HepG2 (cell line): ENCODE results near the gene UNC79. TPM values are rescaled to one million over a fixed set of nuclear protein-coding genes. Genes with fewer than 3 reads are reported as not detected.

ENCODE experiments used
- ATAC-seq: fragments of 200-7000 bp; cut with Tn5 transposase; 3 replicates; pipeline ENCODE4 v1.9.1; 2020; ENCODE audit warnings: mild to moderate bottlenecking, moderate library complexity
- BruUV-seq: library from RNA; stranded (reverse); fragments of 400-500 nt; replicated peaks from 2 replicates; lab custom pipeline; 2021; lab: Mats Ljungman, UMichigan
- CTCF ChIA-PET: fragments of 300-600 bp; formaldehyde crosslinking; extraction: SDS; loops from one replicate; lab custom pipeline; 2021; ENCODE audit warnings: low total read pairs, inconsistent platforms, low intra/inter-chr PET ratio; lab: Yijun Ruan, JAX
- POLR2A ChIA-PET: fragments of 350-600 bp; sonication (Branson Sonifier 250); formaldehyde crosslinking; loops from one replicate; lab custom pipeline; 2020; ENCODE audit warnings: antibody characterized with exemption, inconsistent platforms; lab: Yijun Ruan, JAX
- DNase-seq: peaks from one replicate; pipeline ENCODE4 v3.0.0-alpha.2; 2015; ENCODE audit warnings: low spot score
- FAIRE-seq: peaks from 3 replicates; lab custom pipeline; 2011; peaks lifted over from hg19 to GRCh38; lab: Jason Lieb, UNC
- H2AFZ ChIP-seq: one replicate; pipeline ENCODE4 v1.6.1; 2011; ENCODE audit warnings: low read length, inconsistent platforms
- H3K27ac ChIP-seq: fragments of 300-600 bp; 3 replicates; pipeline ENCODE4 v1.8.0; 2011; ENCODE audit warnings: mixed run types, mild to moderate bottlenecking, mixed read lengths, low read length, inconsistent platforms; ENCODE audit not compliant: insufficient read depth; ENCODE audit errors: extremely low read length
- H3K27me3 ChIP-seq, 2 experiments: fragments of 200-600 bp in 1 of 2; 2 replicates in 1 of 2; 3 replicates in 1 of 2; pipeline versions ENCODE4 v1.6.0 to v1.8.0; 2011; ENCODE audit warnings: low read length in 2 of 2, mild to moderate bottlenecking in 2 of 2, moderate library complexity in 2 of 2, inconsistent platforms in 1 of 2; ENCODE audit not compliant: insufficient read depth in 2 of 2, control insufficient read depth in 1 of 2
- H3K36me3 ChIP-seq, 2 experiments: fragments of 200-600 bp in 1 of 2; replicated peaks in 1 of 2; 2 replicates in 1 of 2; 3 replicates in 1 of 2; pipeline versions ENCODE4 v1.5.1 to v1.8.0; 2011; ENCODE audit warnings: low read length in 2 of 2, inconsistent platforms in 1 of 2; ENCODE audit not compliant: insufficient read depth in 2 of 2, control insufficient read depth in 1 of 2
- H3K4me1 ChIP-seq: 2 replicates; pipeline ENCODE4 v1.5.1; 2012; ENCODE audit warnings: low read length, inconsistent platforms; ENCODE audit not compliant: insufficient read depth
- H3K4me2 ChIP-seq: 2 replicates; pipeline ENCODE4 v1.6.0; 2011; ENCODE audit warnings: low read depth, low read length, inconsistent platforms
- H3K4me3 ChIP-seq, 3 experiments: fragments of 200-600 bp in 1 of 3; sonication (generic), shearing (Covaris generic) in 1 of 3; replicated peaks in 1 of 3; 2 replicates each; pipeline ENCODE4 v1.5.1; 2011 to 2016; ENCODE audit warnings: low read length in 3 of 3, inconsistent platforms in 2 of 3, low read depth in 2 of 3, mild to moderate bottlenecking in 2 of 3, control low read depth in 1 of 3, mixed read lengths in 1 of 3; ENCODE audit not compliant: insufficient read depth in 1 of 3
- H3K79me2 ChIP-seq: one replicate; pipeline ENCODE4 v1.6.1; 2011; ENCODE audit warnings: low read length, inconsistent platforms; ENCODE audit not compliant: insufficient read depth
- H3K9ac ChIP-seq: 2 replicates; pipeline ENCODE4 v1.6.0; 2011; ENCODE audit warnings: mild to moderate bottlenecking, low read depth, low read length, inconsistent platforms; ENCODE audit not compliant: insufficient read depth
- H3K9me3 ChIP-seq: 2 replicates; pipeline ENCODE4 v1.5.1; 2012; ENCODE audit warnings: mild to moderate bottlenecking, low read length
- H4K20me1 ChIP-seq: 2 replicates; pipeline ENCODE4 v1.6.0; 2011; ENCODE audit warnings: inconsistent platforms, mild to moderate bottlenecking, low read length, moderate library complexity; ENCODE audit not compliant: insufficient read depth
- CBX5 ChIP-seq: sonication (generic); formaldehyde crosslinking; IDR thresholded peaks from 2 replicates; pipeline ENCODE4 v1.4.0; 2020; ENCODE audit warnings: missing genetic modification reagents, borderline replicate concordance
- DMAP1 ChIP-seq: IDR thresholded peaks from 2 replicates; pipeline ENCODE4 v1.6.1; 2016
- E2F1 ChIP-seq: sonication (generic); formaldehyde crosslinking; IDR thresholded peaks from 2 replicates; pipeline ENCODE4 v1.5.0; 2020; ENCODE audit warnings: missing genetic modification reagents
- MIER3 ChIP-seq: IDR thresholded peaks from 2 replicates; pipeline ENCODE4 v1.6.1; 2016; ENCODE audit warnings: missing compliant biosample characterization, borderline replicate concordance
- NR2F2 ChIP-seq: IDR thresholded peaks from 2 replicates; pipeline ENCODE4 v1.6.1; 2012; ENCODE audit warnings: low read depth, inconsistent platforms, borderline replicate concordance
- STAT5B ChIP-seq: sonication (generic); formaldehyde crosslinking; IDR thresholded peaks from 2 replicates; pipeline ENCODE4 v1.4.0; 2020; ENCODE audit warnings: missing genetic modification reagents
- TFDP2 ChIP-seq: sonication (generic); formaldehyde crosslinking; IDR thresholded peaks from 2 replicates; pipeline ENCODE4 v1.4.0; 2020; ENCODE audit warnings: missing genetic modification reagents
- ZNF280B ChIP-seq: sonication (generic); formaldehyde crosslinking; IDR thresholded peaks from 2 replicates; pipeline ENCODE4 v1.5.0; 2020; ENCODE audit warnings: missing genetic modification reagents, mild to moderate bottlenecking, borderline replicate concordance
- ZNF790 ChIP-seq: sonication (generic); formaldehyde crosslinking; IDR thresholded peaks from 2 replicates; pipeline ENCODE4 v1.8.0; 2022; ENCODE audit warnings: missing genetic modification reagents, mild to moderate bottlenecking, borderline replicate concordance
- ZNF83 ChIP-seq: sonication (generic); formaldehyde crosslinking; IDR thresholded peaks from 2 replicates; pipeline ENCODE4 v1.4.0; 2020; ENCODE audit warnings: missing genetic modification reagents, mild to moderate bottlenecking, borderline replicate concordance
- ZNF878 ChIP-seq: sonication (generic); formaldehyde crosslinking; IDR thresholded peaks from 2 replicates; pipeline ENCODE4 v1.8.1; 2023; ENCODE audit warnings: mild to moderate bottlenecking, missing genetic modification reagents, moderate library complexity
- ZSCAN5A ChIP-seq: sonication (generic); formaldehyde crosslinking; IDR thresholded peaks from 2 replicates; pipeline ENCODE4 v1.8.0; 2022; ENCODE audit warnings: mild to moderate bottlenecking, missing genetic modification reagents, borderline replicate concordance
- WGBS: methylation state at CpG from one replicate; pipeline ENCODE4 v1.1.6; 2017; ENCODE audit warnings: low lambda C conversion rate; 5-methylcytosine and 5-hydroxymethylcytosine counted together
- in situ Hi-C: cut with HindIII; loops from 2 replicates; pipeline ENCODE4 v1.10.0; 2017; ENCODE audit warnings: low pct_unique_long_range_greater_than_20kb; ENCODE audit not compliant: extremely low pct_ligation_motif_present
- intact Hi-C: fragments of 100-400 bp; cut with micrococcal nuclease; formaldehyde crosslinking; loops from one replicate; pipeline ENCODE4 v1.10.0; 2022; ENCODE audit not compliant: unreplicated experiment
- polyA plus RNA-seq, 8 experiments: library from polyadenylated mRNA; depleted of rRNA in 3 of 8; stranded (reverse) in 7 of 8; unstranded in 1 of 8; fragments of >200 nt; fragmentation: Illumina TruSeq in 4 of 8; extraction: Trizol in 4 of 8; gene quantifications; 2 replicates each; pipeline versions ENCODE4 v1.2.1 to v1.2.3, GENCODE V29; 2011 to 2016; ENCODE audit warnings: low read depth in 4 of 8, missing spikeins in 1 of 8, mixed read lengths in 1 of 8; ENCODE audit not compliant: insufficient read depth in 1 of 8
- total RNA-seq, 5 experiments: library from RNA; depleted of rRNA; stranded (reverse); fragments of >200 nt; fragmentation: Illumina TruSeq; extraction: Trizol; gene quantifications; 2 replicates each; pipeline ENCODE4 v1.2.3, GENCODE V29; 2016; ENCODE audit warnings: low read depth in 1 of 5

Gene UNC79
- total and polyA plus RNA-seq, 2 of the 13 experiments (the other 11 are each of a cell fraction or from before 2014, with no cell fraction given), result under 0.01 TPM; not detected in 1

GRCh38 chr14:93712838-93713724 lies 282.3 kb downstream of the UNC79 start (continued):
- TF ChIP-seq E2F1 (CRISPR knock-in tag) (no peak), DMAP1 (CRISPR knock-in tag) (no peak), CBX5 (CRISPR knock-in tag) (no peak), NR2F2 (no peak), ZNF878 (CRISPR knock-in tag) (no peak), MIER3 (CRISPR knock-in tag) (no peak)

GRCh38 chr14:93713726-93714405 lies 283.1 kb downstream of the UNC79 start:
- CTCF ChIA-PET, result no interaction called here
- POLR2A ChIA-PET, result no interaction called here
- FAIRE-seq, result no peak
- TF ChIP-seq ZNF280B (no peak), ZNF83 (no peak), TFDP2 (CRISPR knock-in tag) (no peak), STAT5B (CRISPR knock-in tag) (no peak), ZSCAN5A (CRISPR knock-in tag) (no peak), ZNF790 (CRISPR knock-in tag) (no peak)

More at GRCh38 chr14:93713726-93714405, 283.1 kb downstream of the UNC79 start:
- DNase-seq, result no peak
- 28% methylated on average over 9 of the region's 13 CpGs for WGBS
- Histone ChIP-seq H3K36me3 (no peaks in the 10 kb centered on the region), H4K20me1 (no peaks in the 10 kb centered on the region), H3K27ac (no peak overlapping the region), H3K79me2 (no peaks in the 10 kb centered on the region), H3K4me1 (peaks cover 11% of the 10 kb centered on the region), H2AFZ (no peak overlapping the region), H3K9ac (no peak overlapping the region), H3K27me3 (peaks cover 0 to 15% of the 10 kb centered on the region in 2 experiments; a peak in 3 of 5 replicates), H3K4me2 (no peak overlapping the region), H3K4me3 (no peak overlapping the region), H3K9me3 (no peaks in the 10 kb centered on the region)
- no TSS peak for BruUV-seq
- in situ Hi-C loops (no loop called here), intact Hi-C loops (no loop called here)
- no peak for ATAC-seq
